CD4-positive, alpha-beta T cell treated with Interleukin-2 at 100 ng/mL for 4 hours (primary cell): ENCODE results near the gene CCL14.
"Not testable (repeated sequence)": the region's sequence is repeated elsewhere in the genome, so short reads cannot be mapped to it uniquely, and the experiment has no call there.

ENCODE experiments used
- DNase-seq: peaks from one replicate; pipeline ENCODE4 v3.0.0-alpha.2; 2020; ENCODE audit warnings: low spot score

Gene CCL14

GRCh38 chr17:35986643-35987042 lies at the start of gene CCL14:
Gene CCL14, minus strand, starts transcription at chr17:35986729. Its CDS starts 80 bp downstream, at chr17:35986649.
- no peak for DNase-seq

GRCh38 chr17:36036235-36036634 lies 49.7 kb upstream of the CCL14 start:
- no peak for DNase-seq

- DNase-seq, result no peak
These were observed 47.6 kb upstream of the CCL14 start for GRCh38 chr17:36034127-36034526.

GRCh38 chr17:36030956-36031355 lies 44.4 kb upstream of the CCL14 start:
- no peak for DNase-seq

- DNase-seq, result no peak
These were observed 41.2 kb upstream of the CCL14 start for GRCh38 chr17:36027761-36028160.

- DNase-seq, result no peak
These were observed 37.8 kb upstream of the CCL14 start for GRCh38 chr17:36024106-36024869.

GRCh38 chr17:36019423-36019822 lies 32.9 kb upstream of the CCL14 start:
- DNase-seq, result no peak

GRCh38 chr17:36017799-36018198 lies 31.3 kb upstream of the CCL14 start, which contains the start of gene CCL23:
Gene CCL23, minus strand, starts transcription at chr17:36017972. Its CDS starts 75 bp downstream, at chr17:36017897.
- DNase-seq, result no peak

GRCh38 chr17:36016555-36016954 lies 30.0 kb upstream of the CCL14 start:
- no peak for DNase-seq

GRCh38 chr17:36015895-36016294 lies 29.4 kb upstream of the CCL14 start:
- DNase-seq, result not testable (repeated sequence)

GRCh38 chr17:36014946-36015345 lies 28.4 kb upstream of the CCL14 start:
- no peak for DNase-seq

GRCh38 chr17:36011201-36011600 lies 24.7 kb upstream of the CCL14 start:
- no peak for DNase-seq

GRCh38 chr17:36008998-36009665 lies 22.6 kb upstream of the CCL14 start:
- no peak for DNase-seq

GRCh38 chr17:36004594-36005108 lies 18.1 kb upstream of the CCL14 start:
- DNase-seq, result no peak

- DNase-seq, result no peak
These were observed 16.1 kb upstream of the CCL14 start for GRCh38 chr17:36002631-36003030.

GRCh38 chr17:36001862-36002603 lies 15.5 kb upstream of the CCL14 start:
- no peak for DNase-seq

GRCh38 chr17:36001110-36001771 lies 14.7 kb upstream of the CCL14 start, which contains the start of gene CCL15:
Gene CCL15, minus strand, starts transcription at chr17:36001553. Its CDS starts 61 bp downstream, at chr17:36001492.
- no peak for DNase-seq

- no peak for DNase-seq
These were observed 14.2 kb upstream of the CCL14 start for GRCh38 chr17:36000732-36001109.

GRCh38 chr17:35998756-35999155 lies 12.2 kb upstream of the CCL14 start:
- DNase-seq, result no peak

GRCh38 chr17:35998018-35998545 lies 11.6 kb upstream of the CCL14 start:
- DNase-seq, result no peak

- not testable (repeated sequence) for DNase-seq
These were observed 8.8 kb upstream of the CCL14 start for GRCh38 chr17:35995346-35995745.

GRCh38 chr17:35991075-35991474 lies 4.5 kb upstream of the CCL14 start:
- no peak for DNase-seq
